ENCODE results near the gene S100PBP.
A peak's percentile ranks its signal among the peaks of the same experiment; 100 is the strongest.

The S100PBP gene

DNA sequence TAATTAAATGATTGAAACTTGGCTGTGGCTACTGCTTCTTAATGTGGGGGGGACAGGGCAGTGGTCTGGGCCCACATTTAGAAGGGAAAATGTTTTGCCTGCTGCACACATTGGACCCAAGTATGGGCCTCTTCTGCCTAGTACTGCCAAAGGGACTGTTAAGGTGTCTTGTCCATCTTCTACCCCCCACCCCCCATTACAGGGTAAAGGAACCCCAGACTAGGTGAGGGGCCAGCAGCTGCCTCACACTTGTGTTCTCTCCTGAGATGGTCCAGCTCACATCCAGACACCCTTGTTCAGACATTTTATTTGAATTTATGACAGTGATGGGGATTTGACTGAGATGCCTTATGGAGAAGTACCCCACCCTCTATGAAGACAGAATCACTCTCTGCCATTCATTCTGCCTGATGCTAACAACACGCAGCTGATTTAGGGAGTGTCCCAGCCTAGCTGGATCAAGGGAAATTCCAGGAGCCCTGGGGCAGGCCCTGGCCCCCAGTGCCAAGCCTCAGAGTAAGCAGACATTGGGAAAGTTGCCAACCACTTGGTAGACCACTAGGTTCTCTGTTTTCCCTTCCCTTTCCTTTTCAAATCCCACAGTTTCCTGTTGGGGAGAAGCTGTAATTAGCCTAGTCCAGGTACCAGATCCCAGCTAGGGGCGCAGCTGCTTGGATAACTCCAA, 42.4 kb upstream of the S100PBP start:
- TF ChIP-seq, protein P1, sequence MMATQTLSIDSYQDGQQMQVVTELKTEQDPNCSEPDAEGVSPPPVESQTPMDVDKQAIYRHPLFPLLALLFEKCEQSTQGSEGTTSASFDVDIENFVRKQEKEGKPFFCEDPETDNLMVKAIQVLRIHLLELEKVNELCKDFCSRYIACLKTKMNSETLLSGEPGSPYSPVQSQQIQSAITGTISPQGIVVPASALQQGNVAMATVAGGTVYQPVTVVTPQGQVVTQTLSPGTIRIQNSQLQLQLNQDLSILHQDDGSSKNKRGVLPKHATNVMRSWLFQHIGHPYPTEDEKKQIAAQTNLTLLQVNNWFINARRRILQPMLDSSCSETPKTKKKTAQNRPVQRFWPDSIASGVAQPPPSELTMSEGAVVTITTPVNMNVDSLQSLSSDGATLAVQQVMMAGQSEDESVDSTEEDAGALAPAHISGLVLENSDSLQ (IDR thresholded peaks at IDR 0.05) = no peak
- no peak for TF ChIP-seq FOXA1 (IDR thresholded peaks at IDR 0.05)
- TF ChIP-seq SUZ12 (IDR thresholded peaks at IDR 0.05) = no peak
- TF ChIP-seq FOXM1 (IDR thresholded peaks at IDR 0.05; ENCODE audit: borderline replicate concordance) = no peak
- no peak for TF ChIP-seq NFRKB (IDR thresholded peaks at IDR 0.05)
- TF ChIP-seq ARNT (IDR thresholded peaks at IDR 0.05) = no peak
- TF ChIP-seq L3MBTL2 (conservative IDR thresholded peaks at IDR 0.05) = no peak
- TF ChIP-seq BHLHE40 (IDR thresholded peaks at IDR 0.05; ENCODE audit: borderline replicate concordance) = no peak
- no peak for TF ChIP-seq FOXK2 (IDR thresholded peaks at IDR 0.05)
- TF ChIP-seq ELF4 (IDR thresholded peaks at IDR 0.05) = no peak
- no peak for TF ChIP-seq TARDBP (IDR thresholded peaks at IDR 0.05)
- TF ChIP-seq ZNF384 (IDR thresholded peaks at IDR 0.05) = no peak
- no peak for TF ChIP-seq LEF1 (IDR thresholded peaks at IDR 0.05; ENCODE audit: borderline replicate concordance)
- TF ChIP-seq CTBP1 (IDR thresholded peaks at IDR 0.05; ENCODE audit: borderline replicate concordance) = no peak
- TF ChIP-seq SP1 (IDR thresholded peaks at IDR 0.05) = no peak
- ChIA-PET POLR2A (interaction anchor here (1.7 to 2.0 kb wide), 2 partner anchors 16 to 63 kb away, joined by 5 to 8 read pairs; no protein-coding TSS in a partner anchor), CTCF (interaction anchor here (0.8 to 4.3 kb wide), 7 partner anchors 14 to 255 kb away, joined by 3 to 61 read pairs (median 3); no protein-coding TSS in a partner anchor)
- DNase-seq (ENCODE audit: extremely low spot score) = no peak

- no peak for DNase-seq (ENCODE audit: extremely low spot score)
- ChIA-PET POLR2A (interaction anchor here (2.0 kb wide), 1 partner anchor 64 kb away, joined by 8 read pairs; no protein-coding TSS in a partner anchor), CTCF (interaction anchor here (0.9 to 4.3 kb wide), 3 partner anchors 64 to 128 kb away, joined by 3 to 61 read pairs (median 3); no protein-coding TSS in a partner anchor)
- TF ChIP-seq FOXK2 (IDR thresholded peaks at IDR 0.05) = no peak
- no peak for TF ChIP-seq NFRKB (IDR thresholded peaks at IDR 0.05)
- TF ChIP-seq TARDBP (IDR thresholded peaks at IDR 0.05) = no peak
- TF ChIP-seq CTBP1 (IDR thresholded peaks at IDR 0.05; ENCODE audit: borderline replicate concordance) = no peak
- no peak for TF ChIP-seq SP1 (IDR thresholded peaks at IDR 0.05)
Measured at GRCh38 chr1:32775640-32776337, 41.7 kb upstream of the S100PBP start.

DNA sequence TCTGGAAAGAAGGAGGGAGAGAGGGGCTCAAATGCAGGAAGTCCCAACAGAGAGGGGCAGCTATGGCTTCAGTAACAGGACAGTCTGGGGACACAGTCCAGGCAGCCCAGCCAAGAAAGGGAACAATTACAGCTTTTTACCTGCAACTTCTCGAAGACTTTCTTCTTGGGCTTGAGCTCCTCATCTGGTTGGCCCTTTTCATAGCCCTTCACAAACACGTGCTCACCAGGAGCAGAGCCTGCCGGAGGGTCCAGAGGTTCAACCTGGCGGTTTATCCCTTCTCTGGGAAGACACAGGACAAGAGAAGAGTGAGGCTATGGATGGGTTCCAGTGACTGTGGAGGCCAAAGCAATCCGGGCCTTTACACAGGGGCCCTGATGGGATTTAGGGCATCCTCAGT, 38.2 kb upstream of the S100PBP start:
- TF ChIP-seq FOXK2 (IDR thresholded peaks at IDR 0.05) (no peak), CTBP1 (IDR thresholded peaks at IDR 0.05; ENCODE audit: borderline replicate concordance) (no peak), SP1 (IDR thresholded peaks at IDR 0.05) (no peak), ELF4 (IDR thresholded peaks at IDR 0.05) (no peak), HDGF (IDR thresholded peaks at IDR 0.05; ENCODE audit: borderline replicate concordance) (no peak), ARNT (IDR thresholded peaks at IDR 0.05) (no peak), TARDBP (IDR thresholded peaks at IDR 0.05) (no peak)
- POLR2A ChIA-PET = no interaction called here
- peak; percentile 4 for DNase-seq (ENCODE audit: extremely low spot score)
- CTCF ChIA-PET = no interaction called here

- no peak for TF ChIP-seq BHLHE40 (IDR thresholded peaks at IDR 0.05; ENCODE audit: borderline replicate concordance)
- TF ChIP-seq ARNT (IDR thresholded peaks at IDR 0.05) = no peak
- TF ChIP-seq NFRKB (IDR thresholded peaks at IDR 0.05) = no peak
- TF ChIP-seq SUZ12 (IDR thresholded peaks at IDR 0.05) = no peak
- TF ChIP-seq, protein P1 (IDR thresholded peaks at IDR 0.05) = no peak
- no peak for TF ChIP-seq ELF4 (IDR thresholded peaks at IDR 0.05)
- TF ChIP-seq FOXK2 (IDR thresholded peaks at IDR 0.05) = no peak
- TF ChIP-seq TARDBP (IDR thresholded peaks at IDR 0.05) = no peak
- TF ChIP-seq LEF1 (IDR thresholded peaks at IDR 0.05; ENCODE audit: borderline replicate concordance) = no peak
- TF ChIP-seq FOXM1 (IDR thresholded peaks at IDR 0.05; ENCODE audit: borderline replicate concordance) = no peak
- no peak for TF ChIP-seq SP1 (IDR thresholded peaks at IDR 0.05)
- TF ChIP-seq FOXA1 (IDR thresholded peaks at IDR 0.05) = no peak
- no peak for TF ChIP-seq CTBP1 (IDR thresholded peaks at IDR 0.05; ENCODE audit: borderline replicate concordance)
- TF ChIP-seq HDGF (IDR thresholded peaks at IDR 0.05; ENCODE audit: borderline replicate concordance) = no peak
- no peak for TF ChIP-seq ZNF384 (IDR thresholded peaks at IDR 0.05)
- no peak for TF ChIP-seq L3MBTL2 (conservative IDR thresholded peaks at IDR 0.05)
- POLR2A ChIA-PET = no interaction called here
- CTCF ChIA-PET = no interaction called here
- DNase-seq (ENCODE audit: extremely low spot score) = peak; percentile 5
Measured at GRCh38 chr1:32780005-32780404, 37.4 kb upstream of the S100PBP start.

- TF ChIP-seq L3MBTL2 (conservative IDR thresholded peaks at IDR 0.05) (no peak), BHLHE40 (IDR thresholded peaks at IDR 0.05; ENCODE audit: borderline replicate concordance) (no peak), FOXA1 (IDR thresholded peaks at IDR 0.05) (no peak), SP1 (IDR thresholded peaks at IDR 0.05) (no peak), FOXM1 (IDR thresholded peaks at IDR 0.05; ENCODE audit: borderline replicate concordance) (no peak), ZNF384 (IDR thresholded peaks at IDR 0.05) (no peak), ARNT (IDR thresholded peaks at IDR 0.05) (no peak), HDGF (IDR thresholded peaks at IDR 0.05; ENCODE audit: borderline replicate concordance) (no peak), SUZ12 (IDR thresholded peaks at IDR 0.05) (no peak), FOXK2 (IDR thresholded peaks at IDR 0.05) (no peak), NFRKB (IDR thresholded peaks at IDR 0.05) (no peak), ELF4 (IDR thresholded peaks at IDR 0.05) (no peak), TARDBP (IDR thresholded peaks at IDR 0.05) (no peak), LEF1 (IDR thresholded peaks at IDR 0.05; ENCODE audit: borderline replicate concordance) (no peak)
- ChIA-PET CTCF (no interaction called here), POLR2A (no interaction called here)
- DNase-seq (ENCODE audit: extremely low spot score) = peak; percentile 5
Measured at GRCh38 chr1:32780628-32781234, 36.7 kb upstream of the S100PBP start.

- CTCF ChIA-PET = interaction anchor here (0.6 to 1.7 kb wide), 2 partner anchors 54 to 70 kb away, joined by 4 to 8 read pairs; no protein-coding TSS in a partner anchor
- peak; percentile 4 for DNase-seq (ENCODE audit: extremely low spot score)
- TF ChIP-seq NFRKB (IDR thresholded peaks at IDR 0.05) (no peak), BHLHE40 (IDR thresholded peaks at IDR 0.05; ENCODE audit: borderline replicate concordance) (no peak), SP1 (IDR thresholded peaks at IDR 0.05) (no peak), LEF1 (IDR thresholded peaks at IDR 0.05; ENCODE audit: borderline replicate concordance) (no peak), ZNF384 (IDR thresholded peaks at IDR 0.05) (no peak)
- TF ChIP-seq, protein P1 (IDR thresholded peaks at IDR 0.05) = no peak
- POLR2A ChIA-PET = no interaction called here
Measured at GRCh38 chr1:32782086-32782485, 35.4 kb upstream of the S100PBP start.
